Smooth muscle cell (in vitro differentiated cells): ENCODE data around the gene NBPF19. TPM values are rescaled to one million over a fixed set of nuclear protein-coding genes. Genes with fewer than 3 reads are reported as not detected.
"Not testable (repeated sequence)": the region's sequence is repeated elsewhere in the genome, so short reads cannot be mapped to it uniquely, and the experiment has no call there.

Experiments used
- DNase-seq: peaks from one replicate; lab custom pipeline; 2025; ENCODE audit not compliant: unreplicated experiment; lab: John Stamatoyannopoulos, UW
- H2AFZ ChIP-seq: fragments of 200-600 bp; sonication (generic); 2 replicates; pipeline ENCODE4 v1.6.0; 2016; ENCODE audit warnings: antibody characterized with exemption, low read depth, mild to moderate bottlenecking
- H3F3A ChIP-seq: fragments of 200-600 bp; sonication (generic); 2 replicates; pipeline ENCODE4 v1.6.0; 2017; ENCODE audit warnings: antibody characterized with exemption, low read depth
- H3K27ac ChIP-seq: fragments of 200-600 bp; sonication (generic); 2 replicates; pipeline ENCODE4 v1.5.1; 2016; ENCODE audit warnings: low read depth, mild to moderate bottlenecking
- H3K27me3 ChIP-seq: fragments of 200-600 bp; sonication (generic); 2 replicates; pipeline ENCODE4 v1.6.1; 2016; ENCODE audit warnings: low read depth, mild to moderate bottlenecking
- H3K36me3 ChIP-seq: fragments of 200-600 bp; sonication (generic); 2 replicates; pipeline ENCODE4 v1.5.1; 2016; ENCODE audit warnings: low read depth
- H3K4me1 ChIP-seq: fragments of 200-600 bp; sonication (generic); 2 replicates; pipeline ENCODE4 v1.5.1; 2016; ENCODE audit warnings: low read depth
- H3K4me2 ChIP-seq: fragments of 200-600 bp; sonication (generic); 2 replicates; pipeline ENCODE4 v1.6.0; 2016; ENCODE audit warnings: mild to moderate bottlenecking
- H3K4me3 ChIP-seq: fragments of 200-600 bp; sonication (generic); 2 replicates; pipeline ENCODE4 v1.5.1; 2016; ENCODE audit warnings: mild to moderate bottlenecking
- H3K79me2 ChIP-seq: fragments of 200-600 bp; sonication (generic); 2 replicates; pipeline ENCODE4 v1.6.0; 2016; ENCODE audit warnings: low read depth, mild to moderate bottlenecking
- H3K9ac ChIP-seq: fragments of 200-600 bp; sonication (generic); 2 replicates; pipeline ENCODE4 v1.6.0; 2016; ENCODE audit warnings: low read depth
- H3K9me3 ChIP-seq: fragments of 200-600 bp; sonication (generic); replicated peaks from 2 replicates; pipeline ENCODE4 v1.5.1; 2016; ENCODE audit warnings: low read depth
- H4K20me1 ChIP-seq: fragments of 200-600 bp; sonication (generic); 2 replicates; pipeline ENCODE4 v1.6.0; 2016; ENCODE audit warnings: low read depth
- WGBS: methylation state at CpG from one replicate; pipeline ENCODE4 v1.1.7; 2016; ENCODE audit warnings: low lambda C conversion rate; 5-methylcytosine and 5-hydroxymethylcytosine counted together
- polyA plus RNA-seq: library from polyadenylated mRNA; unstranded; fragments of >200 nt; fragmentation: Nextera tagmentation; extraction: Ambion mirVana; gene quantifications from 2 replicates; pipeline ENCODE4 v1.2.1, GENCODE V29; 2016
- total RNA-seq: library from RNA; depleted of rRNA; stranded (reverse); fragments of >200 nt; gene quantifications from 2 replicates; pipeline ENCODE4 v1.2.3, GENCODE V29; 2014

NBPF19 gene
- total and polyA plus RNA-seq, 2 experiments from 2014 or later = 4.0 to 17.9 TPM

DNA sequence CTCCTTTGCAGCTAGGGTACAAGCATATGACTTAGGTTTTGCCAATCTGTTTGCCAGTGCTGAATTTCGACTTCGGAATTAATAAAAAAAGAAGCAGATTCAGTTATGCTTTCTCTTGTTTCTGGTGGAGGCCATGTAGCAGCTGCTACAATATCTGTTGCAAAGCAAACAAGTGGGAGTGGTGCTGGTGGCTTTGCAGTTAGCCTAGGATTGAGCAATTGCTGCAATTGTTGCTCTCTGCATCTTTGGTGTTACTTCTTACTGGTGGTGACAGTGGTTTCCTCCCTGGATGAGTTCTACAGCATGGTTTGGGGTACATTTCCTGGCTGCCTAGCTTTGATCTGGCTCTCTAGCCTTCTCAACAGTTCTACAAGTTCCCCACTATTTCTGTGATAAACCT is 110.7 kb downstream of the NBPF19 start:
- WGBS = no CpG with 5 or more reads among the region's 2 CpGs
- H3K4me1 ChIP-seq, H3F3A ChIP-seq, H3K9ac ChIP-seq, H3K79me2 ChIP-seq, H3K27ac ChIP-seq, H2AFZ ChIP-seq, H3K27me3 ChIP-seq, H3K4me2 ChIP-seq, H3K36me3 ChIP-seq, DNase-seq, H3K9me3 ChIP-seq, H4K20me1 ChIP-seq, H3K4me3 ChIP-seq: not testable (repeated sequence)

Other genes starting within 250 kb of the NBPF19 start
- not detected in 2 replicates for gene PPIAL4C, start 108.8 kb downstream of the NBPF19 start, total RNA-seq
- gene PPIAL4C, start 108.8 kb downstream of the NBPF19 start, polyA plus RNA-seq = not detected in 2 replicates